Thyroid gland (tissue), 4 donors: ENCODE results near the gene COQ2. TPM values are rescaled to one million over a fixed set of nuclear protein-coding genes. Genes with fewer than 3 reads are reported as not detected.

ENCODE experiments used
- DNase-seq, 2 donors: peaks; one replicate each; pipeline ENCODE4 v3.0.0-alpha.2; 2019
- H3K27ac ChIP-seq, 3 donors: fragments of 200-600 bp; sonication (generic); 1 replicate in 2 of 3; 2 replicates in 1 of 3; pipeline ENCODE4 v1.5.1; 2016 to 2019; ENCODE audit warnings: mild to moderate bottlenecking in 1 of 3, moderate library complexity in 1 of 3
- H3K27me3 ChIP-seq: fragments of 200-600 bp; sonication (generic); one replicate; pipeline ENCODE4 v1.5.1; 2019
- H3K36me3 ChIP-seq, 2 donors: fragments of 200-600 bp; sonication (generic); one replicate each; pipeline ENCODE4 v1.5.1; 2016 to 2019
- H3K4me1 ChIP-seq, 2 donors: fragments of 200-600 bp; sonication (generic); one replicate each; pipeline ENCODE4 v1.5.1; 2017 to 2019
- H3K4me3 ChIP-seq, 3 donors: fragments of 200-600 bp; sonication (generic); replicated peaks in 1 of 3; 1 replicate in 2 of 3; 2 replicates in 1 of 3; pipeline ENCODE4 v1.5.1; 2016; ENCODE audit warnings: mild to moderate bottlenecking in 1 of 3
- H3K9me3 ChIP-seq: fragments of 200-600 bp; sonication (generic); one replicate; pipeline ENCODE4 v1.5.1; 2017
- CTCF ChIP-seq, 6 experiments: fragments of 200-600 bp in 3 of 6; fragments of 450-650 bp in 3 of 6; sonication (generic) in 3 of 6; IDR thresholded peaks; one replicate each; pipeline ENCODE4 v1.5.1; 2016 to 2019; ENCODE audit warnings: antibody characterized with exemption in 6 of 6, mild to moderate bottlenecking in 2 of 6, inconsistent platforms in 1 of 6, moderate library complexity in 1 of 6
- POLR2A ChIP-seq, 2 donors: fragments of 450-650 bp; IDR thresholded peaks; one replicate each; pipeline ENCODE4 v1.6.1; 2017; ENCODE audit warnings: antibody characterized with exemption in 2 of 2, mild to moderate bottlenecking in 2 of 2, moderate library complexity in 1 of 2
- WGBS, 2 donors: methylation state at CpG; one replicate each; pipeline ENCODE4 v1.1.5; 2017; 5-methylcytosine and 5-hydroxymethylcytosine counted together
- intact Hi-C: fragments of 100-400 bp; cut with DNase I; formaldehyde crosslinking; loops from one replicate; pipeline ENCODE4 v1.15.1; 2023
- total RNA-seq, 4 donors: library from RNA; depleted of rRNA; stranded (reverse); fragments of >200 nt; gene quantifications; one replicate each; pipeline ENCODE4 v1.2.3, GENCODE V29; 2016

COQ2 gene
- total RNA-seq, 4 donors from 2014 or later = 6.0 to 29.1 (median 14.0) TPM

- TF ChIP-seq POLR2A (IDR thresholded peaks at IDR 0.05) = no peak
- no peak for TF ChIP-seq CTCF (IDR thresholded peaks at IDR 0.05)
- no peaks in the 10 kb centered on the region for H3K27me3 ChIP-seq
- WGBS, 2 donors = 41 to 86% methylated on average over 2 of the region's 2 CpGs
- no peak for DNase-seq
- no peaks in the 10 kb centered on the region for H3K9me3 ChIP-seq
- intact Hi-C loops = no loop called here
- no peak overlapping the region for H3K4me3 ChIP-seq
- H3K4me1 ChIP-seq = peaks cover 0 to 11% of the 10 kb centered on the region in 2 donors
- H3K36me3 ChIP-seq = no peaks in the 10 kb centered on the region
- no peak overlapping the region for H3K27ac ChIP-seq
Measured at GRCh38 chr4:83251447-83251830, 33.2 kb downstream of the COQ2 start.

DNA sequence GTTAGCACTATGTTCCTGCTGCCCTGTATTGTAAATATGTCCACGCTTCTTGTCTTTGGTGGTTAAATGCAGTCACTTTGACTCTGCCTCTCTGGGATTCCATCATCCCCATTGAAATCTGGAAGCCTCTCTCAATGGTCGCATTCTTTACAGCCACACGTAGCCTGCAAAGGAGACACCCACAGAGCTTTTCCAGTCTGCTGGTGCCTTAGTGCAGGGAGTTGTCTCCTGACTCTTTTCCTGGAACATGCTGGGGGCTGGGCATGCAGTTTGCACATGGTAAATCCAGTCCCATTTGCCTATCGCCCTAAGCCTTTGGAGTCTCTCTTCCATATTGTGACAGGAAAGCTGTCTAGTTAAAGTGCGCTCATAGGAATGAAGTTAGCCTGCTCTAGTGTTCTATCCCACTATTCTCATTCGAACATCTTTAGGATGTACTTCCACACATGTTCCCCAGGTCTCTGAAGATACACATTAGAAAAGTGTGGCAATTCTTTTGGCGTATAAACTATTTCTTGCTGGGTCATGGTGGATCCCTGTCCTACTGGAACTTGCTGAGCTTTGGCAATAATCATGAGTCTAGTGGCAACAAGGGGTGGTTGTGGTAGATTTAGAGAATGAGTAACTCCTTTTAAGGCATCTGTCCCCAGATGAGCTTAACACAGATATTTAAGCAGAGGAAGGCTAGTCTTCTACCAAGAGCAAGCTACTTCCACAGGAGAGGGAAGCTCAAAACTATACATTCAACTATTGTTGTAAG, 33.7 kb downstream of the COQ2 start:
- H3K4me1 ChIP-seq = peaks cover 0 to 11% of the 10 kb centered on the region in 2 donors
- H3K27me3 ChIP-seq = no peaks in the 10 kb centered on the region
- no peak for DNase-seq
- no peaks in the 10 kb centered on the region for H3K36me3 ChIP-seq
- TF ChIP-seq CTCF (IDR thresholded peaks at IDR 0.05) = no peak
- TF ChIP-seq POLR2A (IDR thresholded peaks at IDR 0.05) = no peak
- no peak overlapping the region for H3K27ac ChIP-seq
- WGBS, 2 donors = 62 to 92% methylated on average over 7 of the region's 7 CpGs
- intact Hi-C loops = no loop called here
- no peak overlapping the region for H3K4me3 ChIP-seq
- H3K9me3 ChIP-seq = no peaks in the 10 kb centered on the region

DNA sequence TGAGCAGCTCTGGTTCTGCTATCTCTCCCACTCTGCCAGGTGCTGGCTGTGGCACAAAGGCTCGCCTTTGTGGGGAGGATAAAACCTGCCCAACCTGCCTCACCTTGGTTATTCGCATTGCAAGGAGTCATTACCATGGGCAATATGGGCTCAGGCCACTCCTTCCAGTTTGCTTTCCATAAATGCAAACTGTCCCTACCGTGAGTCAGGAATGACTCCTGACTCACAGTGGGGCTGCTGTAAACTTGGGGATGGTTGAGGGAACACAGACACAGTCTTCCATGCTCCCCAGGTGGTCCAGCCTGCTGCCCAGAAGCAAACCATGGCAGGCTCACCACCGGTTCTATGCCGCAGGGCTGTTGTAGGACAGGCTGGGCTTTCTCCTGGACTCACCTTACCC, 36.1 kb downstream of the COQ2 start:
- H3K4me3 ChIP-seq = no peak overlapping the region
- no peaks in the 10 kb centered on the region for H3K9me3 ChIP-seq
- H3K4me1 ChIP-seq = peaks cover 0 to 11% of the 10 kb centered on the region in 2 donors
- intact Hi-C loops = no loop called here
- H3K27me3 ChIP-seq = no peaks in the 10 kb centered on the region
- 97 to 98% methylated on average over 4 to 5 of the region's 5 CpGs for WGBS, 2 donors
- no peaks in the 10 kb centered on the region for H3K36me3 ChIP-seq
- TF ChIP-seq CTCF (IDR thresholded peaks at IDR 0.05) (no peak), POLR2A (IDR thresholded peaks at IDR 0.05) (no peak)
- DNase-seq = no peak
- H3K27ac ChIP-seq = no peak overlapping the region

GRCh38 chr4:83247415-83248357, 36.9 kb downstream of the COQ2 start:
- no peaks in the 10 kb centered on the region for H3K27me3 ChIP-seq
- H3K36me3 ChIP-seq = no peaks in the 10 kb centered on the region
- no peak overlapping the region for H3K4me3 ChIP-seq
- H3K9me3 ChIP-seq = no peaks in the 10 kb centered on the region
- TF ChIP-seq POLR2A (IDR thresholded peaks at IDR 0.05) = no peak
- no peak for TF ChIP-seq CTCF (IDR thresholded peaks at IDR 0.05)
- H3K27ac ChIP-seq = no peak overlapping the region
- DNase-seq = no peak
- H3K4me1 ChIP-seq = peaks cover 0 to 10% of the 10 kb centered on the region in 2 donors
- intact Hi-C loops = no loop called here
- WGBS, 2 donors = 73 to 96% methylated on average over 6 to 11 of the region's 12 CpGs

- 100% methylated on average over 1 of the region's 1 CpG for WGBS, 2 donors
- Histone ChIP-seq H3K27ac (no peak overlapping the region), H3K9me3 (no peaks in the 10 kb centered on the region), H3K36me3 (no peaks in the 10 kb centered on the region), H3K27me3 (no peaks in the 10 kb centered on the region), H3K4me1 (no peaks in the 10 kb centered on the region), H3K4me3 (no peak overlapping the region)
- no peak for TF ChIP-seq CTCF (IDR thresholded peaks at IDR 0.05)
- no peak for TF ChIP-seq POLR2A (IDR thresholded peaks at IDR 0.05)
- DNase-seq = no peak
- intact Hi-C loops = no loop called here
Measured at GRCh38 chr4:83241132-83241531, 43.5 kb downstream of the COQ2 start.
